K562 (cell line): ENCODE data around the gene SAP25. TPM values are rescaled to one million over a fixed set of nuclear protein-coding genes. Genes with fewer than 3 reads are reported as not detected.
A peak's percentile ranks its signal among the peaks of the same experiment; 100 is the strongest.

ENCODE experiments used
- ATF3 ChIP-seq, 2 experiments: fragments of 450-650 bp in 1 of 2; sonication (generic) in 1 of 2; formaldehyde crosslinking in 1 of 2; IDR thresholded peaks in 1 of 2; conservative IDR thresholded peaks in 1 of 2; 2 replicates each; pipeline versions ENCODE4 v1.6.1 to v1.8.1; 2016 to 2023; ENCODE audit warnings: mild to moderate bottlenecking in 2 of 2, moderate library complexity in 2 of 2, inconsistent platforms in 1 of 2, missing genetic modification reagents in 1 of 2
- ATF7 ChIP-seq: fragments of 450-650 bp; IDR thresholded peaks from 2 replicates; pipeline ENCODE4 v1.7.1; 2014; ENCODE audit warnings: mild to moderate bottlenecking, moderate library complexity
- CTCFL ChIP-seq: IDR thresholded peaks from 2 replicates; pipeline ENCODE4 v1.6.1; 2011; ENCODE audit warnings: borderline replicate concordance, low read depth, mild to moderate bottlenecking, moderate library complexity, low read length; ENCODE audit not compliant: insufficient read depth, poor library complexity, severe bottlenecking
- ESRRB ChIP-seq: fragments of 250-450 bp; sonication (Bioruptor Pico); IDR thresholded peaks from 2 replicates; pipeline ENCODE4 v1.5.0; 2020; ENCODE audit warnings: mild to moderate bottlenecking, moderate library complexity, borderline replicate concordance
- GATA2 ChIP-seq: sonication (generic); formaldehyde crosslinking; IDR thresholded peaks from 2 replicates; pipeline ENCODE4 v1.4.0; 2020; ENCODE audit warnings: mild to moderate bottlenecking, missing genetic modification reagents
- HBP1 ChIP-seq: fragments of 450-650 bp; formaldehyde crosslinking; IDR thresholded peaks from 2 replicates; pipeline ENCODE4 v1.4.0; 2022; ENCODE audit warnings: missing genetic modification characterization
- HMGN3 ChIP-seq: IDR thresholded peaks from 2 replicates; pipeline ENCODE4 v1.6.1; 2011; ENCODE audit warnings: borderline replicate concordance, low read depth, mild to moderate bottlenecking, mixed read lengths, low read length; ENCODE audit not compliant: insufficient read length; ENCODE audit errors: extremely low read depth
- KHSRP ChIP-seq: fragments of 450-650 bp; IDR thresholded peaks from 2 replicates; pipeline ENCODE4 v1.6.1; 2017
- MTA2 ChIP-seq: fragments of 450-650 bp; IDR thresholded peaks from 2 replicates; pipeline ENCODE4 v1.6.1; 2016; ENCODE audit warnings: low read depth
- MYNN ChIP-seq, 2 experiments: sonication (generic); formaldehyde crosslinking in 1 of 2; IDR thresholded peaks; 2 replicates each; pipeline versions ENCODE4 v1.5.0 to v1.6.1; 2016 to 2020; ENCODE audit warnings: antibody characterized with exemption in 1 of 2, missing genetic modification reagents in 1 of 2
- NEUROD1 ChIP-seq: fragments of 150-350 bp; IDR thresholded peaks from 2 replicates; pipeline ENCODE4 v1.6.1; 2014; ENCODE audit warnings: borderline replicate concordance, low read length, low read depth; ENCODE audit not compliant: partially characterized antibody
- PHF8 ChIP-seq: fragments of 200-600 bp; sonication (generic); IDR thresholded peaks from 2 replicates; pipeline ENCODE4 v1.6.1; 2012; ENCODE audit warnings: mixed run types, mild to moderate bottlenecking, inconsistent platforms, low read length, moderate library complexity, borderline replicate concordance
- PML ChIP-seq: IDR thresholded peaks from 2 replicates; pipeline ENCODE4 v1.6.1; 2012; ENCODE audit warnings: low read length, inconsistent platforms
- RFX5 ChIP-seq: IDR thresholded peaks from 2 replicates; pipeline ENCODE4 v1.6.1; 2011; ENCODE audit warnings: low read depth, mild to moderate bottlenecking, improper control_type of control experiment, low read length
- TSC22D4 ChIP-seq: fragments of 450-650 bp; IDR thresholded peaks from 2 replicates; pipeline ENCODE4 v1.6.1; 2016; ENCODE audit warnings: missing genetic modification characterization, missing biosample characterization, control low read depth
- ZNF639 ChIP-seq, 2 experiments: fragments of 200-800 bp in 1 of 2; sonication (Bioruptor generic) in 1 of 2; sonication (generic) in 1 of 2; formaldehyde crosslinking in 1 of 2; IDR thresholded peaks in 1 of 2; conservative IDR thresholded peaks in 1 of 2; 2 replicates each; pipeline versions ENCODE4 v1.5.0 to v1.6.1; 2016 to 2020; ENCODE audit warnings: missing compliant biosample characterization in 1 of 2, missing genetic modification characterization in 1 of 2, missing genetic modification reagents in 1 of 2
- polyA plus RNA-seq, 8 experiments: library from polyadenylated mRNA; depleted of rRNA in 4 of 8; stranded (reverse) in 5 of 8; unstranded in 3 of 8; fragments of >200 nt; fragmentation: Nextera tagmentation in 2 of 8; fragmentation: Illumina TruSeq in 1 of 8; extraction: Ambion mirVana in 2 of 8; extraction: Trizol in 1 of 8; gene quantifications; 2 replicates each; pipeline versions ENCODE4 v1.2.1 to v1.2.3, GENCODE V29; 2011 to 2014; ENCODE audit warnings: inconsistent platforms in 1 of 8, missing spikeins in 1 of 8
- total RNA-seq, 7 experiments: library from RNA; depleted of rRNA in 6 of 7; stranded (reverse); fragments of >200 nt in 6 of 7; fragmentation: Illumina TruSeq in 2 of 7; extraction: Trizol in 2 of 7; gene quantifications; 2 replicates each; pipeline versions ENCODE4 v1.2.1 to v1.2.3, GENCODE V29; 2011 to 2021; ENCODE audit warnings: low replicate concordance in 1 of 7
- TF ChIP-seq, protein P1 (sequence below): fragments of 250-450 bp; sonication (Bioruptor Pico); IDR thresholded peaks from 2 replicates; pipeline ENCODE4 v1.4.0; 2020; ENCODE audit warnings: borderline replicate concordance
- TF ChIP-seq, protein P2 (sequence below): fragments of 250-450 bp; sonication (Bioruptor Pico); IDR thresholded peaks from 2 replicates; pipeline ENCODE4 v1.4.0; 2020

Gene SAP25
- total and polyA plus RNA-seq, 9 of the 15 experiments (the other 6 are each of a cell fraction or from before 2014, with no cell fraction given) = 0.13 to 5.3 (median 0.78) TPM; not detected in 1

- no peak for TF ChIP-seq CTCFL
- no peak for TF ChIP-seq TSC22D4 (tag)
- no peak for TF ChIP-seq HBP1 (CRISPR knock-in tag)
- no peak for TF ChIP-seq PML
- TF ChIP-seq ESRRB (CRISPR knock-in tag) = no peak
- TF ChIP-seq GATA2 (CRISPR knock-in tag) = no peak
- no peak for TF ChIP-seq HMGN3
- no peak for TF ChIP-seq MYNN (IDR thresholded peaks at IDR 0.05)
- TF ChIP-seq MYNN (CRISPR knock-in tag; IDR thresholded peaks at IDR 0.05) = no peak
- TF ChIP-seq NEUROD1 = no peak
- TF ChIP-seq ZNF639 (CRISPR knock-in tag; conservative IDR thresholded peaks at IDR 0.05 in 1 of 2, IDR thresholded peaks at IDR 0.05 in 1 of 2) = no peak
- TF ChIP-seq ATF3 (IDR thresholded peaks at IDR 0.05) = peak; percentile 56
- TF ChIP-seq ATF3 (CRISPR knock-in tag; conservative IDR thresholded peaks at IDR 0.05) = no peak
- TF ChIP-seq ATF7 = no peak
- no peak for TF ChIP-seq KHSRP
- TF ChIP-seq PHF8 = no peak
- no peak for TF ChIP-seq MTA2
- TF ChIP-seq, protein P1, sequence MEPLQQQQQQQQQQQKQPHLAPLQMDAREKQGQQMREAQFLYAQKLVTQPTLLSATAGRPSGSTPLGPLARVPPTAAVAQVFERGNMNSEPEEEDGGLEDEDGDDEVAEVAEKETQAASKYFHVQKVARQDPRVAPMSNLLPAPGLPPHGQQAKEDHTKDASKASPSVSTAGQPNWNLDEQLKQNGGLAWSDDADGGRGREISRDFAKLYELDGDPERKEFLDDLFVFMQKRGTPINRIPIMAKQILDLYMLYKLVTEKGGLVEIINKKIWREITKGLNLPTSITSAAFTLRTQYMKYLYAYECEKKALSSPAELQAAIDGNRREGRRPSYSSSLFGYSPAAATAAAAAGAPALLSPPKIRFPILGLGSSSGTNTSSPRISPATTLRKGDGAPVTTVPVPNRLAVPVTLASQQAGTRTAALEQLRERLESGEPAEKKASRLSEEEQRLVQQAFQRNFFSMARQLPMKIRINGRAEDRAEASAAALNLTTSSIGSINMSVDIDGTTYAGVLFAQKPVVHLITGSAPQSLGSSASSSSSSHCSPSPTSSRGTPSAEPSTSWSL = no peak
- TF ChIP-seq, protein P2, sequence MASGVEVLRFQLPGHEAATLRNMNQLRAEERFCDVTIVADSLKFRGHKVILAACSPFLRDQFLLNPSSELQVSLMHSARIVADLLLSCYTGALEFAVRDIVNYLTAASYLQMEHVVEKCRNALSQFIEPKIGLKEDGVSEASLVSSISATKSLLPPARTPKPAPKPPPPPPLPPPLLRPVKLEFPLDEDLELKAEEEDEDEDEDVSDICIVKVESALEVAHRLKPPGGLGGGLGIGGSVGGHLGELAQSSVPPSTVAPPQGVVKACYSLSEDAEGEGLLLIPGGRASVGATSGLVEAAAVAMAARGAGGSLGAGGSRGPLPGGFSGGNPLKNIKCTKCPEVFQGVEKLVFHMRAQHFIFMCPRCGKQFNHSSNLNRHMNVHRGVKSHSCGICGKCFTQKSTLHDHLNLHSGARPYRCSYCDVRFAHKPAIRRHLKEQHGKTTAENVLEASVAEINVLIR (CRISPR knock-in tag) = no peak
- TF ChIP-seq RFX5 = no peak
These were observed 40.7 kb upstream of the SAP25 start (continued) for GRCh38 chr7:100614308-100614861.
